OCI-LY7 (cell line): ENCODE measurements around the gene VAC14. TPM values are rescaled to one million over a fixed set of nuclear protein-coding genes. Genes with fewer than 3 reads are reported as not detected.

Experiments
- BruUV-seq: library from RNA; stranded (reverse); fragments of 400-500 nt; replicated peaks from 2 replicates; lab custom pipeline; 2021; lab: Mats Ljungman, UMichigan
- CTCF ChIA-PET: fragments of 300-600 bp; sonication (Branson Sonifier 250); formaldehyde crosslinking; loops from one replicate; lab custom pipeline; 2022; ENCODE audit warnings: antibody characterized with exemption; ENCODE audit not compliant: unreplicated experiment; lab: Charles Lee
- POLR2A ChIA-PET: fragments of 300-600 bp; sonication (Branson Sonifier 250); formaldehyde crosslinking; loops from one replicate; lab custom pipeline; 2022; ENCODE audit warnings: antibody characterized with exemption; lab: Charles Lee
- DNase-seq: peaks from one replicate; pipeline ENCODE4 v3.0.0-alpha.2; 2015; ENCODE audit warnings: low spot score
- H2AFZ ChIP-seq: fragments of 200-600 bp; sonication (generic), shearing (Covaris generic); 2 replicates; pipeline ENCODE4 v1.6.1; 2014; ENCODE audit warnings: mild to moderate bottlenecking, antibody characterized with exemption, low read length, moderate library complexity
- H3K27ac ChIP-seq: fragments of 200-600 bp; sonication (generic); 2 replicates; pipeline ENCODE4 v1.5.1; 2014; ENCODE audit warnings: mixed run types, low read depth, mild to moderate bottlenecking, moderate library complexity, low read length, inconsistent platforms; ENCODE audit not compliant: poor library complexity, severe bottlenecking
- H3K36me3 ChIP-seq: fragments of 200-600 bp; sonication (generic); 2 replicates; pipeline ENCODE4 v1.6.1; 2014; ENCODE audit warnings: mild to moderate bottlenecking, antibody characterized with exemption, low read length, moderate library complexity, mixed read lengths; ENCODE audit not compliant: insufficient read depth
- H3K4me1 ChIP-seq: fragments of 200-600 bp; sonication (generic); 2 replicates; pipeline ENCODE4 v1.5.1; 2014; ENCODE audit warnings: mild to moderate bottlenecking, low read length; ENCODE audit not compliant: insufficient read depth, poor library complexity, severe bottlenecking
- H3K4me2 ChIP-seq: fragments of 200-600 bp; sonication (generic); 2 replicates; pipeline ENCODE4 v1.6.1; 2014; ENCODE audit warnings: mild to moderate bottlenecking, low read length
- H3K4me3 ChIP-seq: fragments of 200-600 bp; sonication (generic); 2 replicates; pipeline ENCODE4 v1.5.1; 2014; ENCODE audit warnings: mild to moderate bottlenecking, low read depth, low read length; ENCODE audit not compliant: poor library complexity, severe bottlenecking
- H3K79me2 ChIP-seq: fragments of 200-600 bp; sonication (generic); 2 replicates; pipeline ENCODE4 v1.6.1; 2016; ENCODE audit warnings: low read depth, mild to moderate bottlenecking, low read length, moderate library complexity, mixed read lengths; ENCODE audit not compliant: insufficient read depth
- H3K9me2 ChIP-seq: fragments of 200-600 bp; sonication (generic); 2 replicates; pipeline ENCODE4 v1.6.1; 2016; ENCODE audit warnings: mild to moderate bottlenecking, low read length, mixed read lengths; ENCODE audit not compliant: insufficient read depth
- H3K9me3 ChIP-seq: fragments of 200-600 bp; sonication (generic); 2 replicates; pipeline ENCODE4 v1.6.1; 2014; ENCODE audit warnings: mild to moderate bottlenecking, mixed run types, low read length, mixed read lengths
- H4K20me1 ChIP-seq: fragments of 200-600 bp; sonication (generic); 2 replicates; pipeline ENCODE4 v1.6.1; 2014; ENCODE audit warnings: mild to moderate bottlenecking, antibody characterized with exemption, low read length, moderate library complexity, mixed read lengths; ENCODE audit not compliant: insufficient read depth
- CTCF ChIP-seq: fragments of 200-600 bp; sonication (generic); conservative IDR thresholded peaks from 2 replicates; pipeline ENCODE4 v1.5.1; 2014; ENCODE audit warnings: mild to moderate bottlenecking, antibody characterized with exemption, low read length, moderate library complexity, mixed read lengths
- EZH2phosphoT487 ChIP-seq: fragments of 200-600 bp; sonication (generic); IDR thresholded peaks from 2 replicates; pipeline ENCODE4 v1.6.1; 2018; ENCODE audit warnings: low read depth, borderline replicate concordance, mild to moderate bottlenecking, mixed run types, antibody characterized with exemption, low read length, moderate library complexity, mixed read lengths
- intact Hi-C: fragments of 100-400 bp; cut with micrococcal nuclease; formaldehyde crosslinking; loops from one replicate; pipeline ENCODE4 v1.10.0; 2022; ENCODE audit not compliant: unreplicated experiment
- total RNA-seq, 2 experiments: library from RNA; depleted of rRNA in 1 of 2; stranded (reverse); fragments of >200 nt in 1 of 2; shearing (Covaris generic) in 1 of 2; gene quantifications; 2 replicates each; pipeline ENCODE4 v1.2.3, GENCODE V29; 2014 to 2022

Gene VAC14
- total RNA-seq, 2 experiments from 2014 or later, result 37.6 to 43.1 TPM

- H2AFZ ChIP-seq, result no peak overlapping the region
- intact Hi-C loops, result no loop called here
- CTCF ChIA-PET, result interaction anchor here (1.2 kb wide), 1 partner anchor 9 kb away, joined by 3 read pairs; no protein-coding TSS in a partner anchor
- H3K4me2 ChIP-seq, result no peak overlapping the region
- no peak overlapping the region for H3K4me3 ChIP-seq
- POLR2A ChIA-PET, result no interaction called here
- H3K27ac ChIP-seq, result no peak overlapping the region
- no peaks in the 10 kb centered on the region for H3K9me3 ChIP-seq
- no peaks in the 10 kb centered on the region for H3K9me2 ChIP-seq
- H3K79me2 ChIP-seq, result no peaks in the 10 kb centered on the region
- H3K4me1 ChIP-seq, result no peaks in the 10 kb centered on the region
- H3K36me3 ChIP-seq, result peaks cover 26% of the 10 kb centered on the region
- DNase-seq, result no peak
- TSS peak; percentile 18 for BruUV-seq
- no peak for TF ChIP-seq CTCF
- TF ChIP-seq EZH2phosphoT487, result no peak
- no peaks in the 10 kb centered on the region for H4K20me1 ChIP-seq
These were observed 33.4 kb downstream of the VAC14 start for GRCh38 chr16:70767377-70768202.

- Histone ChIP-seq H3K9me2 (no peaks in the 10 kb centered on the region), H3K4me2 (no peak overlapping the region), H3K36me3 (peaks cover 22% of the 10 kb centered on the region), H3K79me2 (no peaks in the 10 kb centered on the region), H2AFZ (no peak overlapping the region), H3K4me3 (no peak overlapping the region), H3K27ac (no peak overlapping the region), H3K9me3 (no peaks in the 10 kb centered on the region), H4K20me1 (no peaks in the 10 kb centered on the region), H3K4me1 (no peaks in the 10 kb centered on the region)
- ChIA-PET POLR2A (no interaction called here), CTCF (interaction anchor here (1.2 kb wide), 1 partner anchor 10 kb away, joined by 3 read pairs; no protein-coding TSS in a partner anchor)
- TF ChIP-seq EZH2phosphoT487, result no peak
- TF ChIP-seq CTCF, result no peak
- DNase-seq, result no peak
- BruUV-seq, result no TSS peak
- intact Hi-C loops, result no loop called here
These were observed 34.3 kb downstream of the VAC14 start for GRCh38 chr16:70766658-70767057.

- ChIA-PET CTCF (no interaction called here), POLR2A (interaction anchor here (0.6 kb wide), 1 partner anchor 93 kb away, joined by 5 read pairs; no protein-coding TSS in a partner anchor)
- Histone ChIP-seq H4K20me1 (no peaks in the 10 kb centered on the region), H3K9me2 (no peaks in the 10 kb centered on the region), H3K27ac (no peak overlapping the region), H3K9me3 (no peaks in the 10 kb centered on the region), H3K36me3 (peaks cover 22% of the 10 kb centered on the region), H3K79me2 (no peaks in the 10 kb centered on the region), H3K4me3 (no peak overlapping the region), H3K4me1 (no peaks in the 10 kb centered on the region), H3K4me2 (no peak overlapping the region), H2AFZ (no peak overlapping the region)
- intact Hi-C loops, result no loop called here
- DNase-seq, result no peak
- TF ChIP-seq CTCF (no peak), EZH2phosphoT487 (no peak)
- no TSS peak for BruUV-seq
These were observed 34.8 kb downstream of the VAC14 start for GRCh38 chr16:70766176-70766575.
